Measurements from ENCODE around the gene C11orf52.
"Not testable (repeated sequence)": the region's sequence is repeated elsewhere in the genome, so short reads cannot be mapped to it uniquely, and the experiment has no call there.

The C11orf52 gene

DNA sequence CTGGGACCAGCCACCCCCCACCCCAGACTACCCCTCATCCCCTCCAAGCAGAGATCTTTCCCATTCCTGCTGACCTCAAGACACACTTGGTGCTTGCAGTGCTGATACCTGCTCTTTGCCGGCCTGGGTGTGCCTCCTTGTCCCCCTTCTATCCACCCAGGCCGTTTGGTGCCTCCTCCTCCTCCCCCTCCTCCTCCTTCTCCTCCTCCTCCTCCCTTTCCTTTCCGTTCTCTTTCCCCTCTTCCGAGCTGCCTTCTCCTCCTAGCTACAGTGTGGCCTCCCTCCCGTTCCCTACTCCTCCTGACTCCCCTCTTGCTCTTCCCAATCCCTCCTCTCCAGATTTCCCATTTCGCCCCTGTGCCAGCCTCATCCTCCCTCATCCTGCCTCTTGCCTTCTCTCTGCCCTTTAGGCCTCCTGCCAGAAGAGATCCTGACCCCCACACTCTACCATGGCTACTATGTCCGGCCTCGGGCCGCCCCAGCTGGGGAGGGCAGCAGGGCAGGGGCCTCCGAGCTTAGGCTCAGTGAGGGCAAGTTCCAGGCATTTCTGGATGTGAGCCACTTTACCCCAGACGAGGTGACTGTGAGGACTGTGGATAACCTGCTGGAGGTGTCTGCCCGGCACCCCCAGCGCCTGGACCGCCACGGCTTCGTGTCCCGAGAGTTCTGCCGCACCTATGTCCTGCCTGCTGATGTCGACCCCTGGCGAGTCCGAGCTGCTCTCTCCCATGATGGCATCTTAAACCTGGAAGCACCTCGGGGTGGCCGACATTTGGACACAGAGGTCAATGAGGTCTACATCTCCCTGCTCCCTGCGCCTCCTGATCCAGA, 5.5 kb upstream of the C11orf52 start:
- DNase-seq (ENCODE audit: low read depth in 3 of 3): no peak

DNA sequence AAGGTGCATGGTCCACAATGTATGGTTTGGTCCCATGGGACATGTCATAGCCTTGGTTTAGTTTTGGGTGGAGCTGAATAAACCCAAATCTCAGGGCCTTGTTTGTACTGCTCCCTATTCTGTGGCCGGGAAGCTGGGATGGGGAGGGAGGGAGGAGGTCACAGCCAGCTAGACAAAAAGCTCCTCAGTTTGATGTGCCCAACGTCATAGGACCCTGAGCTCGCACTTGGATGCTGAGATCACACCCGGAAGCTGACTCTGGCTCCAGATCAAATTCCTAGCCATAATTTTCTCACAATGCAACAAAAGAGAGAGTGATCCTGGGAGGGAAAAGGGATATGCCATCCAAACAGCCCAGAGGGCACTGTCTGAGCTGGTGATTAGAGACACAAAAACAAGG, 4.7 kb upstream of the C11orf52 start:
- DNase-seq (ENCODE audit: low read depth in 3 of 3): no peak

DNA sequence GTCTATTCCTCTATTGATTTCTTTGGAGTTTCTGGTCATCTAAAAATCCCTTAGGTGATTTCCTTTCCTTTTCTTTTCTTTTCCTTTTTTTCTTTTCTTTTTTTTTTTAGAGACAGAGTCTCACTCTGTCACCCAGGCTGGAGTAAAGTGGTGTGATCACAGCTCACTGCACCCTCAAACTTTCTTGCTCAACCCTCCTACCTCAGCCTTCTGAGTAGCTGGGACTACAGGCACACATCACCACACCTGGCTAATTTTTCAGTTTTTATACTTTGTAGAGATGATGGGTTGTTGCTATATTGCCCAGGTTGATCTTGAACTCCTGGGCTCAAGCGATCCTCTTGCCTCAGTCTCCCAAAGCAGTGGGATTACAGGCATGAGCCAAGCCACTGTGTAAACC, 1.9 kb upstream of the C11orf52 start:
- DNase-seq (ENCODE audit: low read depth in 3 of 3): no peak

DNA sequence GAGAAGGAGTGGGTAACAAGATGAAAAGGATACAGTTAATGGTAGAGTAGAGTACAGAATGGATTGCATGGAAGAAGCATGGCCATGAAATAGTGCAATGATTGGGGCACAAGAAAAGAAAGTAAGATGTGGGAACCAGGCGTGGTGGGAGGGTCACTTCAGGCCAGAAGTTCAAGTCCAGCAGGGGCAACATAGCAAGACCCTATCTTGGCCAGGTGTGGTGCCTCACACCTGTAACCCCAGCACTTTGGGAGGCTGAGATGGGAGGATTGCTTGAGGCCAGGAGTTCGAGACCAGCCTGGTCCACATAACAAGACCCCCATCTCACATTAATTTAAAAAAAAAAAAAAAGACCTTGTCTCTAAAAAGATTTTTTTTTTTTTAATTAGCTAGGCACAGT, 1.4 kb upstream of the C11orf52 start:
- no peak for DNase-seq (ENCODE audit: low read depth in 3 of 3)

DNA sequence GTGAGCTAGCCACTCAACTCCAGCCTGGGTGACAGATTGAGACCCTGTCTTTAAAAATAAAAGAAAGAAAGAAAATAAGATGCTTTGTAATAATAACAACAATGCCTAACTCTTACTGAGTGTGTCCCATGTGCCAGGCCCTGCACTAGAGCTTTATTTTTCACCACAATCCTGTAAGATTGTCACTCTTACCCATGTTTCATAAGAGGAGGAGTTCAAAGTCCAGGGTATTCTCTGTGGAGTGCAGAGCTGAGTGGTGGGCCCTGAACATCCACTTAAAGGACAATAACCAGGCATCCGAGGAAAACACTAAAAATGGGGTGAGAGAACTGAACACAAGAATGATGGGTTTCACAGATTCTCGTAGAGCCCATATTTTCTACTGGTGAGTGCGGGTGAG, 925 bp upstream of the C11orf52 start:
- no peak for DNase-seq (ENCODE audit: low read depth in 3 of 3)

DNA sequence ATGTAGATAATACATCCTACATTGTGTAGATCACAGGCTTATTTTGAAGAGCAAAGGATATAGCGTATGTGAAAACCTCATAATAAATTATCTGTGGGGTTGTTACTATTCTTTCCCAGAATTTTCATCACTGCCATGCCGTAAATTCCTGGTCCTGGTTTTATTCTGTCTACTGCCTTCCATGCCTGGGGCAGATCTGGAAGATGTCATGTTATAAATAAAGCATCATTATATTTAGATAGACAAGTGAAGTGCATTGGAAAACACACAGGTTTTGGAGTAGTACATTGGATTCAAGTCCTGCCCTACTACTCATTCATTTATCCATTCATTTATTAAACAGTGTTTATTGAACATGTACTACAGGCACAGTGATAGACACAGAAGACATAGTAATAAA, 2.2 kb downstream of the C11orf52 start:
- no peak for DNase-seq (ENCODE audit: low read depth in 3 of 3)

DNA sequence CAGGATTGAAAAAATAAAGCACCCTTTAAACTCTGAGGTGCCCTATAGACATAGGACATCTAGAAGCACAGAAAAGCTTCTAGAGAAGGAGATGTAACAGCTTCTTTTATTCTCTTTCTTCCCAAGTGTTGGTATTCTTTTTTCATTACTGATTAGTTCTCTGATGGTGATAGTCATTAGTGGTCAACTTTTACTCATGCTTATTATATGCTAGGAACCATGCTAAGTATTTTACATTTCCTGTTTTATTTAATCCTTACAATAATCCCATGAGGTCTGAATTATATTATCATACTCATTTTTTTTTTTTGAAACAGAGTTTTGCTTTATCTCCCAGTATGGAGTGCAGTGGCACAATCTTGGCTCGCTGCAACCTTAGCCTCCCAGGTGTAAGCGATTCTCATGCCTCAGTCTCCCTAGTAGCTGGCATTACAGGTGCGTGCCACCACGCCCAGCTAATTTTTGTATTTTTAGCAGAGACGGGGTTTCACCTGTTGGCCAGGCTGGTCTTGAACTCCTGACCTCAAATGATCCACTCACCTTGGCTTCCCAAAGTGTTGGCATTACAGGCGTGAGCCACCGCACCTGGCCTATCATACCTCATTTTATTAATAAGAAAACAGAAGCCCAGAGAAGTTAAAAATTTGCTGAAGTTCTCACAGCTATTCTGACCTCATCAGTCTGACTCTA, 3.0 kb downstream of the C11orf52 start:
- DNase-seq (ENCODE audit: low read depth in 3 of 3): no peak

- no peak for DNase-seq (ENCODE audit: low read depth in 3 of 3)
These were observed 4.1 kb downstream of the C11orf52 start for GRCh38 chr11:111922803-111923202.

GRCh38 chr11:111923351-111923788, 4.7 kb downstream of the C11orf52 start:
- DNase-seq (ENCODE audit: low read depth in 3 of 3): no peak

GRCh38 chr11:111923951-111924350, 5.2 kb downstream of the C11orf52 start:
- DNase-seq (ENCODE audit: low read depth in 3 of 3): no peak

- no peak for DNase-seq (ENCODE audit: low read depth in 3 of 3)
These were observed 7.2 kb downstream of the C11orf52 start for GRCh38 chr11:111925953-111926352.

DNA sequence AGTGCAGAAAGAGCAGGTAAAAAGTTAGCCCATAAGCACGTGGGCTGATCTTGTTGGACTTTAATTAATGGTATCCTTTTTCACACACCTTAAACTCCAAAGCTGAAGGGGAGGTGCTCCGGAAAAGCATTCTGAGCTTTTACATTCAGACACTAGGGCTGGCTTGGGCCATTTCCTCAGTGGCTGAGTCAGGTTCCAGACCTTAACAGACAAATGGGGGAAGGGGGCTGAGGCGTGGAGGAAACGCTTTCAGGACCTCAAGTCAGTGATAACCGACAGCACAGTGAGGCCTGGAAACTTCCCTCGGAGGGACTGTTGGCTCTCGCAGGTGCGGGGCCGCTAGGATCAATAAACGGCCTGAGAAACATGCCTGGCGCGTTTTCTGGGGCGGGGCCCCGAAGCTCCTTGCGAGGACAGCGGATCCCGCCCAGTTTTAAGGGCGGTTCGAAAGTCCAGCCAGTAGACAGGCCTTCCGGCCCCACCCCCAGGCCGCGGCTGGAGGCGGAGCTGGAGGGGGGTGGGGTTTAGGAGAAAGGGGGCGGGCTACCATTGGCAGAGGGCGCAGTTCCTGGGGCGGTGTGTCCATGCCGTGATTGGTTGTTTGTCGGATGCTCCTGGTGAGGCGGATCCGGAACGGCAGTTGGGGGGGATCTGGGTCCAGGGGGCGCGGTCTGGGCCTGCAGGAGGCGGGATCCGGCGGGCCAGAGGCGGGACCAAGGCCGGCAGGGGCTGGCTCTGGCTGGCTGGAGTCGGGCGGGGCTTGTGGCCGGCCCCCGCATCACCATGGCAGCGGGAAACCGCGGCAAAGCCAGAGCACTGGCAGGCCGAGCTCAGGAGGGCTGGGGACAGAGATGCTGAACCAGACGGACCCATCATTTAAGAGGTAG, 8.0 kb downstream of the C11orf52 start:
- DNase-seq (ENCODE audit: low read depth in 3 of 3): peak; percentile 86 to 94 (median 90)

DNA sequence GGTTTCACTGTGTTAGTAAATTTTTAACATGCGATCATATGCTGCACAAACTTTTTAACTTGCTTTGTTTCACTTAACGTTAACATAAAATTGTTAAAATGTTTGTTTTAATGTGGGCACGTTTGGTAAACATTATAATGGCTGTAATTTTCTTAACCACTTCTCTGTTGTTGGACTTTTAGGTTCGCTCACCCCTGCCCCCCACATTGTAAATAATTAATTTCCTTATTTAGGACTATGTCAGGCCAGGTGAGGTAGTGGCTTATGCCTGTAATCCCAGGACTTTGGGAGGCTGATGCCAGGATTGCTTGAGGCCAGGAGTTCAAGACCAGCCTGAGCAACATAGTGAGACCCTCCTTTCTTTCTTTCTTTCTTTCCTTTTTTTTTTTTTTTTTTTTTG, 11.8 kb downstream of the C11orf52 start:
- DNase-seq (ENCODE audit: low read depth in 3 of 3): no peak

GRCh38 chr11:111932611-111932950, 13.9 kb downstream of the C11orf52 start:
- DNase-seq (ENCODE audit: low read depth in 3 of 3): no peak

DNA sequence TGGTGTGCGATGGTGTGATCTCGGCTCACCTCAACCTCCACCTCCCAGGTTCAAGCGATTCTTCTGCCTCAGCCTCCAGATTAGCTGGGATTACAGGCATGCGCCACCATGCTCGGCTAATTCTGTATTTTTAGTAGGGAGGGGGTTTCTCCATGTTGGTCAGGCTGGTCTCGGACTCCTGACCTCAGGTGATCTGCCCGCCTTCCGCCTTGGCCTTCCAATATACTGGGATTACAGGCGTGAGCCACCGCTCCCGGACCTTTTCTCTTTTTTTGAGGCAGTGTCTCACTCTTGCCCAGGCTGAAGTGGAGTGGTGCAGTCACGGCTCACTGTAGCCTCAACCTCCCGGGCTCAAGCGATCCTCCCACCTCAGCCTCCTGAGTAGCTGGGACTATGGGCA, 14.5 kb downstream of the C11orf52 start:
- not testable (repeated sequence) for DNase-seq (ENCODE audit: low read depth in 3 of 3)

GRCh38 chr11:111933872-111934271, 15.2 kb downstream of the C11orf52 start:
- DNase-seq (ENCODE audit: low read depth in 3 of 3): no peak

DNA sequence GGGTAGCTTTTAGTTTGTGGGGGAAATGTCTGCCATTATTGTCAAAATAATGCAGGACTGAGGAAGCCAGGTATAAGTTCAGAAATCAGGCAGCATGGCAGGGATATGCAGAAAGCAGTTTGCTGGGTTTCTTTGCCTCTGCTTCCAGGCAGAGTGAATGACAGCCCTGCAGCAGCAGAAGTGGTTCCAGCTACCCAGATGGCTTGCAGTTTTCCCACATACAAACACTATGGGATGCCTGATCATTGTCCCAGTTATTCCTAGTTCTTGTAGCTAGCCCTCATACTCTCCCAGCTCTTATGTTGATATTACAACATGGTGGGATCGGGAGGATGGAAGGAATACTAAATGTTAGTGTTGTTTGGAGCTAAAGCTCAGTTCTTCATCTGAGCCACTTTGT, 15.6 kb downstream of the C11orf52 start:
- DNase-seq (ENCODE audit: low read depth in 3 of 3): no peak

DNA sequence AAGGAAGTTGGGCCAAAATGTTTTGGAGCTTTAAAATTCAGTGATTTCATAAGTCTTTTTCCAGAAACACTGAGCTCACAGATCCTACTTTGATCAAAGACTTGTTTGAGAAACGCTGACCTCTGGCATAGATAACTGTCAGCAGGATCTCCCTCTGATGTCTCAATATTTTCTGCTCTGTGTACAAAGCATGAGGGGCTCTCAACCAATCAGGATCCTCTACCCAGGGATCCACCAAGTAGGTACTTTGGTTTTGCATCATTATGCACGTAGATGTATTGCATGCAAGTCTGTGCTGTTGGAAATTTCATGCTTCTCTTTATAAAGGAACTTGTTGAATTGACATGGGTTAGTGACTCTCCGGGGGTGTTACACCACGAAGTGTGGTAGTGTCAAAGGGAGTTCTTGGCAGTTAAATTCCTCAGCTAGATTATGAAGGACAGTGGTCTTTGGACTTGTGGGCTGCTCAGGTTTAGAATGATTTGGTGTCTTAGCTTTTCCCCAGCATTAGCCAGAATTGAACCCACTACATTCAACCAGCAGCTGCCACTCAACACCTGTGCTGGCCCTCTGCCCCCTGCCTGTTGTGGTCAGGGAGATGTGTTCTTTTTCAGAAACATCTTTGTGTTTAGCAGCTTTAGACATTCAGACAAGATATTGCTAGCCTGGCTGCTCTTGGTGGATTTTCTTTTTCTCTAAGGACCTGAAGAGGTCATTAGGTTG, 16.8 kb downstream of the C11orf52 start:
- no peak for DNase-seq (ENCODE audit: low read depth in 3 of 3)

DNA sequence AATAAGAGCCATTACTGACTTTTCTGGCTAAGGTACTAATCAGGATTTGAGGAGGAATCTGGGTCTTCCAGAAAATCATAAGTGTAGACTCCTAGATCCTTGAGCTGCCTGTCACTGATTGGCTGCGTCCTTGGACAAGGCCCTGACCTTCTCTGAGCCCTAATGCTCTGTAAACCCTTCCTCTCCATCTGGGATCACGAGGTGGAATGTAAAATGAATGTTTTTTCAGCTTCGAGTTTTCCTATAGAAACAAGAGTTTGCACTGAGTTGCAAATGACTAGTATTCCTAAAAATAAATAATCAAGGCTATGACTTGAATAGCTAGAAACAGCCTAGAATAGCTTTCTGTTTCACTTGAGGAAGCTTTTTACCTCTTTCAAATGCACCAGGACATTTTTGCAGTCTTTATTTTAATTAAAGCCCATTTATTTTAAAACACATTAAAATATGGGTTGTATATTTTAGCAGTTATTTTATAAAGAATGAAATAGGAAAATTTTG, 17.4 kb downstream of the C11orf52 start:
- no peak for DNase-seq (ENCODE audit: low read depth in 3 of 3)

- no peak for DNase-seq (ENCODE audit: low read depth in 3 of 3)
These were observed 18.7 kb downstream of the C11orf52 start for GRCh38 chr11:111937461-111937769.

GRCh38 chr11:111937844-111938243, 19.1 kb downstream of the C11orf52 start:
- no peak for DNase-seq (ENCODE audit: low read depth in 3 of 3)

DNA sequence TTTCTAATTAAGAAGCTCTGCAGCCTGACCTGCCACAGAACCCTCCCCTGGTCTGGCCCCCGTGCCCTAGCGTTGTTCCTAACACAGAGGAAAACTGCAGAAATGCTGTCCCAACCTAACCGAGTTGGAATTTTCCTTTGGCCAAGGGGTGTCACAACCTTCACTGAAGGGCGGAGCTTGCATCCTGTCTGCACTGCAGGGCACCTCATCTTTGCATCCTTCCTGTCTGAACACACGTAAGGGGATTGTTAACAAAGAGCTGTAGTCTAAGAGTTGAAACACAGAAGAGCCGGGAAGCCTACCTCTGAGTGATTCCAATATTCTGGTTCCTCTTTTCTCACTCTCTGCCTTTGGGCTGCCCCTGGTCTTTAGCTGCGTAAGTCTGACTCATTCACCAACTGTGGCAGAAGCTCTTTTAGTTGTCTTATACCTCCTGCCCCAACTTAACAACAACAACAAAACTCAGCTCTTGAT, 20.0 kb downstream of the C11orf52 start:
- DNase-seq (ENCODE audit: low read depth in 3 of 3): no peak
